GM19452 (cell line): ENCODE measurements around the gene VEGFC.

Experiments used
- ATAC-seq: cut with Tn5 transposase; IDR thresholded peaks from one replicate; pipeline ENCODE4 v1.9.1; 2021; ENCODE audit not compliant: unreplicated experiment

Gene VEGFC

GRCh38 chr4:176708771-176709311, 83.9 kb downstream of the VEGFC start:
- no peak for ATAC-seq

- ATAC-seq: no peak
Observed at GRCh38 chr4:176690716-176691115, 102.0 kb downstream of the VEGFC start.

- ATAC-seq: no peak
Observed at GRCh38 chr4:176680668-176681180, 112.0 kb downstream of the VEGFC start.

GRCh38 chr4:176676901-176677300, 115.8 kb downstream of the VEGFC start:
- no peak for ATAC-seq

- no peak for ATAC-seq
Observed at GRCh38 chr4:176675810-176676209, 116.9 kb downstream of the VEGFC start.

- ATAC-seq: no peak
Observed at GRCh38 chr4:176671532-176671931, 121.2 kb downstream of the VEGFC start.

GRCh38 chr4:176668324-176668723, 124.4 kb downstream of the VEGFC start:
- no peak for ATAC-seq

GRCh38 chr4:176664964-176665363, 127.8 kb downstream of the VEGFC start:
- ATAC-seq: no peak

GRCh38 chr4:176660561-176660960, 132.2 kb downstream of the VEGFC start:
- no peak for ATAC-seq

GRCh38 chr4:176656108-176656507, 136.6 kb downstream of the VEGFC start:
- no peak for ATAC-seq

- no peak for ATAC-seq
Observed at GRCh38 chr4:176654565-176655216, 138.0 kb downstream of the VEGFC start.

GRCh38 chr4:176653401-176654220, 139.1 kb downstream of the VEGFC start:
- ATAC-seq: no peak

- ATAC-seq: no peak
Observed at GRCh38 chr4:176646311-176646710, 146.4 kb downstream of the VEGFC start.

- no peak for ATAC-seq
Observed at GRCh38 chr4:176645246-176645960, 147.3 kb downstream of the VEGFC start.

- peak; percentile 59 for ATAC-seq
Observed at GRCh38 chr4:176642472-176642871, 150.2 kb downstream of the VEGFC start.

- no peak for ATAC-seq
Observed at GRCh38 chr4:176641237-176641636, 151.5 kb downstream of the VEGFC start.

- ATAC-seq: no peak
Observed at GRCh38 chr4:176638992-176639391, 153.7 kb downstream of the VEGFC start.

- no peak for ATAC-seq
Observed at GRCh38 chr4:176636292-176636691, 156.4 kb downstream of the VEGFC start.

GRCh38 chr4:176635372-176636261, 157.1 kb downstream of the VEGFC start:
- no peak for ATAC-seq
